Brain microvascular endothelial cell (primary cell): ENCODE measurements around the gene SCAPER.

Experiments
- DNase-seq: peaks from one replicate; pipeline ENCODE4 v3.0.0-alpha.2; 2020
- H3K27ac ChIP-seq: fragments of 250-450 bp; sonication (Bioruptor Pico); 2 replicates; pipeline ENCODE4 v1.5.1; 2020; ENCODE audit warnings: mild to moderate bottlenecking, moderate library complexity
- H3K27me3 ChIP-seq: fragments of 250-450 bp; sonication (Bioruptor Pico); replicated peaks from 2 replicates; pipeline ENCODE4 v1.5.1; 2020; ENCODE audit warnings: mild to moderate bottlenecking
- H3K36me3 ChIP-seq: fragments of 250-450 bp; sonication (Bioruptor Pico); replicated peaks from 2 replicates; pipeline ENCODE4 v1.5.1; 2020; ENCODE audit warnings: mild to moderate bottlenecking
- H3K4me3 ChIP-seq: 2 replicates; pipeline ENCODE4 v1.5.1; 2011; ENCODE audit warnings: low read depth, mild to moderate bottlenecking, control low read depth, low read length, moderate library complexity
- CTCF ChIP-seq: IDR thresholded peaks from 2 replicates; pipeline ENCODE4 v1.5.1; 2011; ENCODE audit warnings: low read depth, mild to moderate bottlenecking, moderate library complexity, low read length, control low read depth, inconsistent platforms; ENCODE audit errors: missing control alignments
- in situ Hi-C: cut with HindIII; loops from 2 replicates; pipeline ENCODE4 v1.10.0; 2017; ENCODE audit warnings: low sequenced_read_pairs, low pct_ligation_motif_present

Gene SCAPER

GRCh38 chr15:76495487-76495886, 409.7 kb downstream of the SCAPER start:
- TF ChIP-seq CTCF, result no peak
- no peak for DNase-seq
- no peaks in the 10 kb centered on the region for H3K36me3 ChIP-seq
- no peak overlapping the region for H3K27ac ChIP-seq
- H3K27me3 ChIP-seq, result no peaks in the 10 kb centered on the region
- in situ Hi-C loops, result no loop called here
- H3K4me3 ChIP-seq, result no peak overlapping the region

- no peak overlapping the region for H3K27ac ChIP-seq
- in situ Hi-C loops, result no loop called here
- no peak for TF ChIP-seq CTCF
- no peak for DNase-seq
- no peaks in the 10 kb centered on the region for H3K36me3 ChIP-seq
- no peaks in the 10 kb centered on the region for H3K27me3 ChIP-seq
- H3K4me3 ChIP-seq, result no peak overlapping the region
Measured at GRCh38 chr15:76492538-76492937, 412.6 kb downstream of the SCAPER start.

GRCh38 chr15:76483752-76484151, 421.4 kb downstream of the SCAPER start:
- TF ChIP-seq CTCF, result no peak
- H3K27me3 ChIP-seq, result no peaks in the 10 kb centered on the region
- no peaks in the 10 kb centered on the region for H3K36me3 ChIP-seq
- no peak for DNase-seq
- no peak overlapping the region for H3K4me3 ChIP-seq
- in situ Hi-C loops, result no loop called here
- no peak overlapping the region for H3K27ac ChIP-seq

- no peak for TF ChIP-seq CTCF
- Histone ChIP-seq H3K27ac (no peak overlapping the region), H3K36me3 (no peaks in the 10 kb centered on the region), H3K27me3 (no peaks in the 10 kb centered on the region), H3K4me3 (no peak overlapping the region)
- no peak for DNase-seq
- in situ Hi-C loops, result no loop called here
Measured at GRCh38 chr15:76483018-76483417, 422.1 kb downstream of the SCAPER start.

GRCh38 chr15:76480267-76480666, 424.9 kb downstream of the SCAPER start:
- in situ Hi-C loops, result no loop called here
- H3K4me3 ChIP-seq, result no peak overlapping the region
- TF ChIP-seq CTCF, result no peak

GRCh38 chr15:76470691-76471090, 434.4 kb downstream of the SCAPER start:
- TF ChIP-seq CTCF, result no peak
- in situ Hi-C loops, result no loop called here
- Histone ChIP-seq H3K27me3 (no peaks in the 10 kb centered on the region), H3K27ac (no peak overlapping the region), H3K4me3 (no peak overlapping the region), H3K36me3 (no peaks in the 10 kb centered on the region)
- peak; percentile 14 for DNase-seq

More at GRCh38 chr15:76480267-76480666, 424.9 kb downstream of the SCAPER start:
- no peak overlapping the region for H3K27ac ChIP-seq
- no peaks in the 10 kb centered on the region for H3K36me3 ChIP-seq
- DNase-seq, result no peak
- no peaks in the 10 kb centered on the region for H3K27me3 ChIP-seq
